Measurements from ENCODE around the gene TMEM134.

Gene TMEM134

DNA sequence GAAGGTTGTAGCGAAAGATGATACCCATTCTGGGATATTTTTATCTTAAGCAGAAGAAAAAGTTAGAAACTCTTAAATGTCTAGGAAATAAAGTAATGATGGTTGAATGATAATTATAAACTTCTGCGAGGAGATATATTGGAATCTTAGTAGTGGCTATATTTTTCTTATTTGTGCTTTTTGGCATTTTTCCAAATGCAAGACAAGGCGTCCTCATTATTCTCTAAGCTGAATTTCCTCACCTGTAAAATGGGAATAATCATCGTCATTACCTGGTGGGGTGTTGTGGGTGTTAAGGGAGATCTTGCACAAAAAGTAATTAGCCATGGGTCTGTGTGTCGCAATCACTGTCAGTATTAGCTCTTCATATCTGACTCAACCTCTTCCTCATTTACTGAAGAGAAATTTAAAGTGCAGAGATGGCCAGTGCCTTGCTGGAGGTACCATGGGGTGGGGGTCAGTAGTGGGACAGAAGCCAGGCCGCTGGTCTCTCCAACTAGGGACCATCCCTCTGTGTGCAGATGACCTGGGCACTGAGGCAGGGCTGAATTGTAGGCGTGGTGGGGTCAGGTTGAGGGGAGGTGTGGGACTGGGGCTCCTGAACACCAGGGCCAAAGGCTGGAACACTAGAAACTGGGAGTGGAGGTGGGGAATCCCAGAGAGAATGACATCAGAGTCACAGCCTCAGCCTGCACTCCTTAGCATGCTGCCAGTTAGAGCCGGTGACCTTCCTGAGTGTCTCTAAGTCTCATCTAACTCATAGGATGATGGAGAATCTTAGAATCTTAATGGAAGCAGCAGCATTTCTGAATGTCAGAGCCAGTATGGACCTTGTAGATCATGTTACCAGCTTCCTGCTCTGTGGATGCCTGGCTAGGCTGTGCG is 32.0 kb upstream of the TMEM134 start:
- DNase-seq (ENCODE audit: low read depth in 2 of 2), result no peak

DNA sequence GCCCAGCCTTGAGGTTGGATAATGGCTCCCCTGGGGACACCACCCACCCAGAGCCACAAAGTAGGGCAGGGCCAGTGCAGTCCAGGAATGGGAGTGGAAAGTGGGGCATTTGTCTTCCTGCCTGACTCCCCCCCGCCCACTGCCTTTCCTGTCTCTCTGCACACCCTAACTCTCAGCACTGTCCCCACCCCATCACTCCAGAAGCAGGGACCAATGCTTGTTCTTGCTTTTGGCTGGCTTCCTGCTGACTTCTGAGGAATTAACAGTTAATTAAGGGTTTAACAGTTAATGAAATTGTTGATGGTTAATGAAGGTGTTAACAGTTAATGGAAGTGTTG is 31.4 kb upstream of the TMEM134 start:
- no peak for DNase-seq (ENCODE audit: low read depth in 2 of 2)

DNA sequence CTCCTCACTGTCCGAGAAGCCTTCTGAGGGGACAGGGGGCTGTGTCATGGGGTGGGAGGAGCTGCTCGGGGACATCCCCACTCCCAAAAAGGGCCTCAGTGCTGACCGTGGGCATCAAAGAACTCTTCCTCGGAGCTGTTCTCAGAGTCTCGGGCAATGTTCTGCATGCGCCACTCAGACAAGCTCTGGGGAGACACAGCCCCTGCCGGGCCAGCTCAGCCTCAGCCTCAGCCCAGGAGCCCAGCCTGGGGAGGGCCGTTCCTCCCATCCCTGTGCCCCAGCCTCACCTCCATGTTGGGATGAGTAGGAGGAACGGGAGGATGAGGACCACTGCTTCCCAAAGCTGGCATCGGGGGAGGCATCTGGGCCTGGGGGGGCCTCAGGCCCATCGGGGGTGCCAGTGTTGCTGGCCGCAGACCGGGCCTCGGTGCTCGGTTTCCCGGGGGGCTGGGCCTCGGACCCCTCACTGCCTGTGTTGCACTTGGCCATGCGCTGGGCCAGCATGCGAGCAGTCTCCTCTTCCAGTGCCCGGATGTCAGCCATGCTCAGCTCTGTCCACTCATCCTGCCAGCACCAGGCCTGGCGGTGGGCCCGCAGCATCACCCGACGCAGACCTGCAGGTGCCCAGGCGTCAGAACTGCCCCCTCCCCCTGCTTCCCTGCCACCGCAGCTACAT is 30.9 kb upstream of the TMEM134 start:
- no peak for DNase-seq (ENCODE audit: low read depth in 2 of 2)

DNA sequence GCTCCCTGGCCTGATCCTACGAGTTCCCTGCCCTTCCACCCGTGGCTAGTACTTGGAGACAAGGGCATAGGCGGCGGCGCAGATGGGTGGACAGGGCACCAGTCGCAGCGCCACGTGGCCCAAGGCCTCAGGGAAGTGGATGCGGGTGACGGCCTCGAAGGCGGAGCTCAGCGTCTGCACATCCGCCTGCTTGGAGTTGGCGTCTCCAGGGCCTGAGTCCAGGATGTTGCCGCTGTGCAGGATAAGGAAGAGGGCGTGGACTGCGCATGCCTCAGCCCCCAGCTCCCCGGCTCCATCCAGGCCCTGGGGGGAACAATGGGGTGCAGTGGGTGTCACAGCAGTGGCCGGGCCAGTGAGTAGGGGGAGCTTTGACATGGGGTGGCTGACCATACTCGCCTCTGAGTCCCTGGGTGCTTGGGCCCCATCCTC is 29.5 kb upstream of the TMEM134 start:
- no peak for DNase-seq (ENCODE audit: low read depth in 2 of 2)

DNA sequence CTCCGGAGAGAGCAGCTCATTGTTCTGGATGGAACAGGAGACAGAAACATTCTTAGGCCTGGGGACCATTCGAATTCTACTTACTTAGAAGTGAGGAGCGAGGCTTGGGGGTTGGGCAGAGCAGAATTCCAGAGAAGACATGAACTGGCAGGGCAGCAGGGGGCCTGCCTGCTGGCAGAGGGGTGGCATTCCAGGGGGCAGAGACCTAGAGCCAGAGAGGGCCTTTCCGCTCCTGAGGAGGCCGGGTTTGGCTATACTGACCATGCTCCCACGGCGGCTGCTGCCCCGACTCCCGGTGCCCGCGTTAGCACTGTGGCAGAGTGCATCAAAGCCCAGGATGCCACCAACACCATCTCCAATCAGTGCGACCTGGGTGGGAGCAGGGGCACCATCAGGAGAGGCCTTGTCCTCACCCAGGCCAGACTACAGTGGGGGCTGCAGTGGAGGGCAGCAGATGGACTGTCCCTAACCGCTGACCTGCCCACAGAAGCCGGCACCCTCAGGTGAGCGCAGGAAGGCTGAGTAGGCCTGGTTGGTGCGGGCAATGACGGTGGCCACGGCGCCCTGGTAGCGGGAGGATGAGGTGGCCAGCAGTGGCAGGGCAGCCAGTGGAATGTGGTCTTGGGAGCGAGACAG is 28.7 kb upstream of the TMEM134 start:
- DNase-seq (ENCODE audit: low read depth in 2 of 2), result no peak

DNA sequence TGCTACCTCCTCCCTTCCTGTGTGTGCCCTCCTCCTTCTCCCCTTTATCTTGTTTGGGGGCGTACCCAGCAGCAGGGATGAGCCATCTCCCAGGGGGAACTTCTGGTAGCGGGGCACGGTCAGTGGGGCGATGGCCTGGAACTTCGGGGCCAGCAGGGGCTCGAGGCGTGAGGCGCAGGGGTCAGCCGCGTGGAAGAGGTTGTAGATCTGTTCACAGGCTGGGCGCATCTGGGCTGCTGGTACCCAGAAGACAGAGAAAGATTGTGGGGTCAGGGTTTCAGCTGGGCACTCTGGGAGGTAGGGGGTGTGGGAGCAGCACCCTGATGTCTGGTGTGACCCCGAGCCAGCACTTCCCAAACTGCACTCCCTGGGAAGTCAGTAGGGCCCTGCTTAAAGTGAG is 27.1 kb upstream of the TMEM134 start:
- DNase-seq (ENCODE audit: low read depth in 2 of 2), result no peak

DNA sequence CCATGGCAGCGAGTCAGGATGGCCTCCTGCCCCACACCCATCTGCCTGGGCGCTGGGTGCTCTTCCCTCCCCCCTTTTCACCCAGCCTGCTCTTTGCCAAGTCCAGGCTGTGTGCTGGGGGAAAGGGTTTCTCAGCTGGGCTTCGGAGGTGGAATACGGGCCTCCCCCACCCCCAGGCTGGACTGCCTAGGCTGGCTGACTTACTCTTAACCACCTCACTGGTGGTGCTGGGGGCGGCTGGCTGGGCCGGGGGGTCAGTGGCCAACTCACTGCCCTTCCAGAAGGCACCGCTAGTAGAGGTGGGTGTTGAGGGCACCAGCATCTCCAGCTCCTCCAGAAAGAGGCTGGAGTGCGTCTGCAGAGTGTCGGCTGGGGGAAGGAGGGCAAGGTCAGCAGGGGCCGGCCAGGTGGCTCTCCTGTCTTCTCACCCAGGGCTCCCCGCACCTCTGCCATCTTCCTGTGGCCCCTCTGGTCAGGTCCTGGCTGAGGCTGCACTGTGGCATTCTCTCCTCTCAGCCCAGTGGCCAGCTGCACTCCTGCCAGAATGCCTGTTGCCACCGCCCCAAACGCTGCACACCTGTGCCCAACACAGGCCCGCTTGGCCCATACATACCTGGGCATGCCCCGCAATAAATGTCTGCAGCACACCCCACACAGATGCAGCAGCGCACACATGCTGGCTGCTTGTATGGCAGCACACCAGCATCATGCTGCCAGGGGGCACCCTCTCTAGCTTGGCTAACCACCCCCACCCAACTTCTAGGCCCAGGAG is 26.4 kb upstream of the TMEM134 start:
- no peak for DNase-seq (ENCODE audit: low read depth in 2 of 2)

DNA sequence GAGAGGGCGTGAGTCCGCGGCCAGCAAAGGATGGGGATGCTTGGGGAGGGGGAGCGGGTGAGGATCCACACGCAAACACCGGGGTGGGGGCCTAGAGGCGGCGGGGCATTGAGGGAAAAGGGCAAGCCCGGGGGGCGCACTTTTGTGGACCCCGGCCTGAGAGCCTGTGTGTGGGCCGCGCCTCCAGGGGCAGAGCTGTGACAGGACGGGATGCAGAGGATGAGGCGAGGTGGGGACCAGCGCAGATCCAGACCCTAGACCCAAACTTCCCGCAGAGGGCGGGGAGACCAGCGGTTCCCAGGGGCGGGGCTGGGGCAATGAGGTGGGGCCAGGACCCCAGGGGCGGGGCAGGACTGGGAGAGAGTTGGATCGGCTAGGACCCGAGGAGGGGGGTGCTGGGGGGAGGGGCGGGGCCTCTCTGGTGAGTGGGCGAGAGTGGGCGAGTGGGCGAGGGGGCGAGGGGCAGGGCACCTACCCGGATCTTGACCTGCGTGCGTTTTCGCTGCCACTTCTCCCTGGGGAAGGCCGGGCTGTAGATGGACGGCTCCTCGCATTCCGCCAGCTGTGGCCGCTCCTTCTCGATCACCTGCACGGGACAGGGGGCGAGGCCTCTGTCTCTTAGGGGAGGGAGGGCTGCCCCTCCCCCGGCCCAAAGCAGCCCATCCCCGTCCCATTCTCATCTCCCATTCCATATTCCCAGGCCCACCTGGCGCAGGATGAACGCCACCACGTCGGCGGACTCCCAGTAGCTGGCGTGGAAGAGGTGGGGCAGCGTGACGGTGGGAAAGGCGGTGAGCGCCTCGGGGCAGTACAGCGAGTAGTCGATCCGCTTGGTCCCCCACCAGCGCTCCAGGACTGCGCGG is 25.6 kb upstream of the TMEM134 start:
- DNase-seq (ENCODE audit: low read depth in 2 of 2), result no peak

DNA sequence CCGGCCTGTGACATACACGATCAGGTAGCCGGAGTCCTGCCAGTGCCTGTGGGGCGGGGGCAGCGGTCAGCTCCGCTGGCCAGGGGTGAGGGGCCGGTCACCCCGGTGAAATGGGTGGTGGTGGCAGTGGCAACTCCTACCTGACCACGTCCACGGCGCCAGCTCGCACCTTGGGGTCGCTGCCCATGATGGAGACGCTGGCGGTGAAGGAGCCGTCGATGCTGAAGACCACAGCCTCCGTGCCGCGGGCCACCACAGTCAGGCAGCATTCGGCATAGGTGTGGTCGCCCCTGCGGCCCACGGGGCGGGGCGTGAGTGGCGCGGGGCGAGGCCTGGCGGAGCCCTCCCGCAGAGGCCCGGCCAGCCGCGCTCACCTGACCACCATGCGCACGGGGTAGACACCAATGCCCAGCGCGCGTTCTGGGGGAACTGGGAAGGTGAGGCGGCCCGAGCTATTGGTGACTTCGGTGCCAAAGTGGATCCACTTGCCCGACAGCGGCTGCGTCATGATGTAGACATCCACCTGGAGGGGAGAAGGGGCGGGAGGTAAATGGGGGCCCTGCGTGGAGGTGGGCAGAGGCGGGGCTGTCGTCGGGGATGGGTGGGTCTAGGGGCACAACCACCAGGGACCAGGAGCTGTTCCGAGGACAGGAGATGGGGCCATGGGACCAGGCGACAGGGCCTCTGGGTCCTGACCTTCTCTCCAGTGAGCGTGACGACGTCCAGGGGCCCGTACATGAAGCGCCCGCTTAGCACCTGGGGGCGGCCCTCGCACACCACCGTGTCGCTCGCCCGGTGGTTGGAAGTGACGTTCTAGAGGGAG is 24.7 kb upstream of the TMEM134 start:
- DNase-seq (ENCODE audit: low read depth in 2 of 2), result no peak

DNA sequence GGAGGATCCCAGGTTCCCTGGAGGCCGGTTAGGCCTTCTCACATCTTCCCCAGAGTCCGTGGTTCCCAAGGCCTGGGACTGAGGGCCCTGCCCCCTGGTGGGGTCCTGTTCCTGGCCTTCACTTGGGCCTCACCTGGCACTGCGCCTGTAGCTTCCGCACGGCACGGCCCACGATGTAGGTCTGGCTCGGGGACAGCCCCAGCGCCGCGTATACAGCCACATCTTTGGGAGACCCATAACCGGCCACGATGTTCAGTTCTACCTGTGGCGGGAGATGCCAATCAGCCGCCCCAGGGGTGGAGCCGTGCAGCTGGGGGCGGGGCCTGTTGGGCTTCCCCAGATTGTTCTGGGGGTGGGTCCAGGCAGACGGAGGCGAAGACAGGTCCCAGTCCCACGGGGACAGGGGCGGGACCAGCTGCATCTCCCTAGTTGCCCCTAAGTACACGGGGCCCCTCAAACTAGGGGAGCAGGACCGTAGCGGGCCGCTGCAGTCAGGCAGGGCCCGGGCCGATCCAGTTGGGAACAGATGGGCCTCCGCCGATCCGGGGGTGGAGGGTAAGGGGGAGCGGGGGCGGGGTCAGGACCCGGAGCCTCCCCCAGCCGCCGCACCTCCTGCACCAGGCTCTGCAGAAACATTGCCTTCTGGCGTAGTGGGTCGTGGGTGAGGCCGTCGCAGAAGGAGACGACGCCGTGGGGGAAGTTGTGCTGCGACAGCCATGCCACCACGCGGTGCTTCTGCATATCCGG is 23.9 kb upstream of the TMEM134 start:
- DNase-seq (ENCODE audit: low read depth in 2 of 2), result no peak

DNA sequence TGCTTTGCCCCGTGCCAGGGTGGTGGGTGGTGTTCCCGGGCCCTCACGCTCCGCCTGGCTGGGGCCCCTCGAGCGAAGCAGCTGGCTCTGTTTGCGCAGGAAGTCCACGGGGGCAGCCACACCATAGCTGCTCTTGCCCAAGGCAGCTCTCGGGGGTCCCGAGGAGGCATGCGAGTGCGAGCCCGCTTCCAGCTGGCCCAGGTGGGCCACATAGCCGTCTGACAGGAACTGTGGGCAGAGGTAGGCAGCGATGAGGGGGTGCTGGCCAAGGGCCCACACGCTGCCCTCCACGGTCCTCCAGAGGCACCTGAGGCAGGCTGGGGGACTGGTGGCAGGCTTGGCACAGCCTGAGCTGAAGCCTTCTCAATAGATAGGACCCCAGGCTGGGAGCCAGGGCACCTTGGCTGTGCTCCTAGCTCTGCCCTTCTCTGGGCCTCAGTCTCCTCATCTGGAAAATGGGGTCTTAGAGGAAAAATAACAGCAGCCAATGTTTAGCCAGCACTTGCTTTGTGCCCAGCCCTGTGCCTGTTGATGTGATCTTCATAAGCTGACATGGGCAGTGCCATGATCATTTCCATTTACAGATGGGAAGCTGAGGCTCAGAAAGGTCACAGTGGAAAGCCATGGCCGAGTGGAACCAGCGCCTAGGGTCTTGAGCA is 23.1 kb upstream of the TMEM134 start:
- DNase-seq (ENCODE audit: low read depth in 2 of 2), result no peak

DNA sequence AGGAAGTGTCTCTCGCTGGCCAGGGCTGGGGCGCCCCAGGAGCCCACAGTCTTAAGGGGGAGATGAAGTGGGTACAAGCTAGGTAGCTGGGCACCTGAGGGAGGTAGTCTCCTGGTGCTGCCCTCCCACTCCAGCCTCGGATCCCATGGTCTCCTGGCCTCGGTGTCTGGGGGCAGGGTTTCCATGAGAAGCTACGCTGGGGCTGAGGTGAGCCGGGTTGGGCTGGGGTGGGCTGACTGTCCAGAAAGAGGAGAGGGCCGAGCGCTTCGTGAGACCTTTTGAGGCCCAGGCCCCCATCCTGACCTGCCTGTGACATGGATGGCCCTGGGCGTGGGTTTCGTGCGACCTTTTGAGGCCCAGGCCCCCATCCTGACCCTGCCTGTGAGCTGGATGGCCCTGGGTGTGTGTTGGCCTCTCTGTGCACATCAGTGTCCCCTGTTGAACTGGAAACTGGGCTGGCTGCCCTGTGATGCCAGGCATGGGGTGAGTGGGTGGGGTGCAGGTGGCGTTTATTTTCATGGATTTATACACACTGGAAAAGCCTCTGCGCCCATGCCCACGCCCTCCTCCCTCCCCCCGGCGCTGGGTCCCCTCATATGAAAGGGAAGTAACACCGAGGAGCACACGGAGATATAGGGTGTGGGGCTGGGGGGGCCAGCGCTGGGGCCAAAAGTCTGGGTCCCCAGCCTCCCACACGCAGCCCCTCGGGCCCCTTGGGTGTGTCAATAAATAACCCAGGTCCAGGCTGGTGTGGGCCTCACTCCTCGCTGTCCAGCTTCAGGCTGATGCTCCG is 22.4 kb upstream of the TMEM134 start:
- DNase-seq (ENCODE audit: low read depth in 2 of 2), result no peak

DNA sequence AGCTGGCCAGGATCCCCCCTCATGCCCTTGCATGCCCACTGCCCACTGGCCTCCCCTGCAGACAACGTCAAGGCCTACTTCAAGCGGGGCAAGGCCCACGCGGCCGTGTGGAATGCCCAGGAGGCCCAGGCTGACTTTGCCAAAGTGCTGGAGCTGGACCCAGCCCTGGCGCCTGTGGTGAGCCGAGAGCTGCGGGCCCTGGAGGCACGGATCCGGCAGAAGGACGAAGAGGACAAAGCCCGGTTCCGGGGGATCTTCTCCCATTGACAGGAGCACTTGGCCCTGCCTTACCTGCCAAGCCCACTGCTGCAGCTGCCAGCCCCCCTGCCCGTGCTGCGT is 21.6 kb upstream of the TMEM134 start:
- DNase-seq (ENCODE audit: low read depth in 2 of 2), result no peak

DNA sequence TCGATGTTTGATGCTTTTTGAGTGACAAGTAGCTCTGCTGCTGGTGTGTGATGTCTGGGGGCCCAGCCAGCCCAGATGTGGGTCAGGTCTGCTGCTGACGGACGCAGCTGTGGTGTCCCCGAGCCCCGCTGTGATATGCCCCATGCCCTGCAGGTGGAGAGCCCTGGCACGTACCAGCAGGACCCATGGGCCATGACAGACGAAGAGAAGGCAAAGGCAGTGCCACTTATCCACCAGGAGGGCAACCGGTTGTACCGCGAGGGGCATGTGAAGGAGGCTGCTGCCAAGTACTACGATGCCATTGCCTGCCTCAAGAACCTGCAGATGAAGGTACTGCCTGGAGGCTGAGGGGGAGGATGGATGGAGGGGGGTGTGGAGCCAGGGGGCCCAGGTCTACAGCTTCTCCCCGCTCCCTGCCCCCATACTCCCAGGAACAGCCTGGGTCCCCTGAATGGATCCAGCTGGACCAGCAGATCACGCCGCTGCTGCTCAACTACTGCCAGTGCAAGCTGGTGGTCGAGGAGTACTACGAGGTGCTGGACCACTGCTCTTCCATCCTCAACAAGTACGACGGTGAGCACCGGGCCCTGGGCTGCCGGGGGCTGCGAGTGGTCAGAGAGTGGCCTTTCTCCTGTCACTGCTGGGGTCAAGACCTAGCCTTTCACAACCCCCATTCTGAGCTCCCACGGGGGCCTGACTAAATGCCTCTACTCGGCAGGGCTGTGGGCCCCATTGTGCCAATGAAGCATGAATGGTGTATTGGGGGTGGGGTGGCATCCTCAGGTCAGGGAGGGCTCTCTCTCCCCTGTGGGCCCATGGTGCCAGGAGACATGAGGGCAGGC is 21.1 kb upstream of the TMEM134 start:
- no peak for DNase-seq (ENCODE audit: low read depth in 2 of 2)

DNA sequence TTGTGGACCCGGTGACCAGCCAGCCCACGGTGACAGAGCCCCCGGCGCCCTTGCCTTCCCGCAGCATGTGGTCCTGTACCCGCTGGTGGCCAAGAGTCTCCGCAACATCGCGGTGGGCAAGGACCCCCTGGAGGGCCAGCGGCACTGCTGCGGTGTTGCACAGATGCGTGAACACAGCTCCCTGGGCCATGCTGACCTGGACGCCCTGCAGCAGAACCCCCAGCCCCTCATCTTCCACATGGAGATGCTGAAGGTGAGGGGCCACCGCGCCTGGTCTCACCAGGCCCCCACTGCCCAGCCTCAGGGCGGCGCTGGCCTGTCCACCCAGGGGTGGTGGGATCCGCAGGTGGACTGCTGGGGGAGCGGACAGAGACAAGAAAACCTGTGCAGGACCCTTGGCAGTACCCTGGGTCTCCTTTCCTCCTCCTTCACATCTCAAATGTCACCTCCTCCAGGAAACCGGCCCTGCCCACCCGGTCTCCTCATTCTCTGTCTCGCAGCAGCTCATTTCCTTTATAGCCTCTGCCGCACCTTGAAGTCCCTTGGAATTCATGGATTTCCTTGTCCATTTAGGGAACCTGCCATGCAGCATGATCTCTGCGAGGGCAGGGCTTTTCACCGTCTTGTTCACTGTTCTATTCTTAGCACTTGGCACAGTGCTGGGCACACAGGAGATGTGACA is 20.3 kb upstream of the TMEM134 start:
- no peak for DNase-seq (ENCODE audit: low read depth in 2 of 2)

DNA sequence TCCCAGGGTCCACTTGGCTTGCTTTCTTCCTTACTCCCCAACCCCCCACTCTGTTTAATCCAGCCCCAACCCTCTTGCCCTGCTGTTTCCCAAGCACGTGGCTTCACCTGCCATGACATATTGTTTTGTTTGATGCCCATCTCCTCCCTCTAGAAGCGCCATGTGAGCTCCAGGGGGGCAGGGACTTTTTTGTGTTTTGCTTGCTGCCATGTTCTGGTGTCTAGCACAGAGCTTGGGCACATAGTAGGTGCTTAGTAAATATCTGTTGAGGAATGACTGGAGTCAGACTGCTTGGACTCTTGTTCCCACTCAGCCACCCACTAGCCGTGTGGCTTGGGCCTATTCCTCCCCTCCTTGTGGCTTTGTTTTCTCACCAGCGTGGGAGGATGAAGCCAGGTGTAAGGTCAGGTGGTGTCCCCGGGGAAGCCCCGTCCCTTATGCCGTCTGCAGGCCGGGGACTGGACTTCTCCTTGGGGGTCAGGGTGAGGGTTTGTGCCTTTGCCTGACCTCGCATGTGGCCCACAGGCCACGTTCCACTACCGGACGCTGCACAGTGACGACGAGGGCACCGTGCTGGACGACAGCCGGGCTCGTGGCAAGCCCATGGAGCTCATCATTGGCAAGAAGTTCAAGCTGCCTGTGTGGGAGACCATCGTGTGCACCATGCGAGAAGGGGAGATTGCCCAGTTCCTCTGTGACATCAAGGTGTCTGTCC is 17.6 kb upstream of the TMEM134 start:
- no peak for DNase-seq (ENCODE audit: low read depth in 2 of 2)
